CD1c-positive myeloid dendritic cell (primary cell): ENCODE results near the gene KCNQ1.
A peak's percentile ranks its signal among the peaks of the same experiment; 100 is the strongest.

ENCODE experiments used
- DNase-seq: peaks from one replicate; pipeline ENCODE4 v3.0.0-alpha.2; 2016; ENCODE audit errors: extremely low spot score

The KCNQ1 gene

DNA sequence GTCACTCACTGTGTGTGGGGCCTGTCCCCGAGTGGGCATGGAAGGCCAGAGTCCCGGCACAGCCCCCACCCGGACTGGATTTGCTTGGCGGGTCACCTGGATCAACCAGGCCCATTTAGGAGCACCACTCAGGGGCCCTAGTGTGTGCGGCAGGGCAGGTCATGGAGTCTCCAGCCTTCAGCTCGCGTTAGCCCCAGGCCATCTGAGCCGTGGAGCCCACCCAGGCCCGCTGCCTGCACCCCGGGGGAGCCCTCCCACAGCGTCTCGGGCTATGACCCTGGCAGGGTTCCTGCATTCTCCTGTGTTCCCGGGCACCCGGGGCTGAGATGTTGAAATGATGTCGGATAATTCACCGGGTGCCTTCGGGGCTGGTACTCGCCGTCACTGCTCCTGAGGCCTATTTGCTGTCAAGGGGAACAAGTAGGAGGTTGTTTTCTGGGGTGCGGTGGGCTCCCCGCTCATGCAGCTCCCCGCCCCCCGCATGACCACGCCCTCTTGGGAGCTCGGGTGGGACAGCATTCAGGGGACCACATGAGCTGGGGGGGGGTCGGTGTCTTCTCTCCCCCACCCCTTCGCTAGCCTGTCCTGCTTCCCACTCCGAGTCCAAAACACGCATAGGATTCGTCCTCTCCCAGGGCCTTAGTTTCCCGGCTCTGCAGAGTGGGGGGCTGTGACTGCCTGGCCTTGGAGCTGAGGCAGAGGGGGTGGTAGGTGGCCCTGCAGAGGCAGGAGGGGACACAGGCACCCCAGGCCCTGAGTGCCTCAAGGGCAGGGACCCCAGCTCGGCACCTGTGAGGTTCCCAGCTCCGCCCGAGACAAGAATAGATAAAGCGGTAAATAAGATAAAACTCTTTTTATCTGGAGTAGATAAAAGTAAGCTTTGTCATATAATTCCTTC is 77.2 kb downstream of the KCNQ1 start:
- no peak for DNase-seq

DNA sequence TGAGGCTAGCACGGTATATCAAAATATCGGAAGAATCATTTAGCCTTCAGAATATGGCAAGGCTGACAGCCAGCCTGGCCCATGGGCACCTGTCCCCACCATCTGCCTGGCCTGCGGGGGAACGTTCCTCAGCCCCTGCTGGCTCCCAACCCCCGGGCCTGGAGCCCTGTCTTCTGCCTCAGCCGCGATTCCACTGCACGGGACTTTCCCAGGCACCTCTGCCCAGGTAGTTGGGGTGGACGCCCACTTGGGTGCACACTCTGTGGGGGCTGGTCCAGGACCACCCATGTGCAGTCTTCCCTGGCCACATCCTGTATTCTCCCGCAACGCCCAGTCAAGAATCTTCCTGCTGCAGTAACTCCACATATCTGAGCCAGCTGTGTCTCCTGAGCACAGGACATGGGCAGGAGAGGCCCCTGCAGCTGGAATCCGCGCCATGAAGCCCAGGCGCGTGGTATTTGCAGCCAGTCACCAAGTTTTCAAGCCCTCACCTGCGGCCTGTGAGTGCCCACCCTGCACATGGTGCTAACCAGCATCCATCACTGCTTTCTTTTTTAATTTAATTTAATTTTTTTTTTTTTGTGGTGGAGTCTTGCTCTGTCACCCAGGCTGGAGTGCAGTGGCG is 77.9 kb downstream of the KCNQ1 start:
- DNase-seq: no peak

DNA sequence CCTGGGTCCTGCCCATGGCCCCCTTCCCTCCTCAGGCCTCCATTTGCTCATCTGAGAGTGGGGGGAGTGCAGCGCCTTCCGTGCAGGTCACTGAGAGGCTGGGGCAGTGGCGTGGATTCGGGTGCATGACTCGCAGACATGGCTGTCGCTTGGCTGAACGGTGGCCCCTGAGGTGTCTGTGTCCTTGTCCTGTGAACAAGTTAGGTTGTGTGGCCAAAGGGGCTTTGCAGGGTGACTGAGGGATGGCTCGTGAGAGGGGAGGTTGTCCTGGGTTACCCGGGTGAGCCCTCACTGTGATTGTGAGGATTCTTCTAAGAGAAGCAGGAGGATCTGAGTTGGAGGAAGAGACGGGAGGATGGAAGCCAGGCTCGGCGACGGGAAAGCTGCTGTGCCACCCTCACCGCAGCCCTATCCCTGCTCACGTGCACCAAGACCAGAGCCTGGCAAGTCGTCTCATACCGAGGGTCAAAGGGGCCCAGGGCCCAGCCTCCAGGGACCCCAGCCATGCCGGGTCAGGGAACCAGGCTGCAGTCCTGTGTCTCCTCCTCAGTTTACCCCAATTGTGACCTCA is 79.1 kb downstream of the KCNQ1 start:
- DNase-seq: no peak

DNA sequence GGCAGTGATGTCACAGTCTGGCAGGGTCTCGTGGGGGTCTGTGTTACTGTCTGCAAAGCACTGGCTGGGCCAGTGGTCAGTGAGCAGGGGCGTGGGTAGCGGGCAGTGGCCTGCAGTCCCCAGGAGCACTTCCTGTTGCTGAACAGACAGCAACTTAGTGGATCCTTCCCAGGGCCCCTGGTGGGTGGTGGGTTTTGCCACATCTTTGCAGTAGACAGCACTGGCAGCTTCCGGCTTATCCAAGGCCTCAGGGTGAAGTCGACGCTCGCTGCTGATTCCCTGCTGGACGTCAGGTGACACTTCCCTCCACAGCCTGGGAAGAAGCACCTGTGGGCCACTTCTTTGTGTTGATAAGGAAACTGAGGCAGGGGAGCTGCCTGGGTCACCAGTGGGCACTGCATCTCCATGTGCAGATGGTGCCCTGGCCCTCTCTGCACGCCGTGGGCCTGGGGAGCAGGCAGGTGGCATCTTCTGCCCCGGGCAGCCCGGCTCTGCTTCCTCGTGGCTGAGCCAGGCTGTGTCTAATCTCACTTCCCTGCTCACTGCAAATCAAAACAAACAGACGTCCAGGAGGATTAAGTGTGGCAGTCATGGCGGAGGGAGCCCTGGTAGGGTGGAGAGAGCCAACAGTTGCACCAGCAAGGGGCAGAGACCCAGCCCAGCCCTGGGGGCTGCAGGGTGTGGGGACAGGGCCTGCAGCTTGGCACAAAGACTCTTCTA is 79.8 kb downstream of the KCNQ1 start:
- no peak for DNase-seq

DNA sequence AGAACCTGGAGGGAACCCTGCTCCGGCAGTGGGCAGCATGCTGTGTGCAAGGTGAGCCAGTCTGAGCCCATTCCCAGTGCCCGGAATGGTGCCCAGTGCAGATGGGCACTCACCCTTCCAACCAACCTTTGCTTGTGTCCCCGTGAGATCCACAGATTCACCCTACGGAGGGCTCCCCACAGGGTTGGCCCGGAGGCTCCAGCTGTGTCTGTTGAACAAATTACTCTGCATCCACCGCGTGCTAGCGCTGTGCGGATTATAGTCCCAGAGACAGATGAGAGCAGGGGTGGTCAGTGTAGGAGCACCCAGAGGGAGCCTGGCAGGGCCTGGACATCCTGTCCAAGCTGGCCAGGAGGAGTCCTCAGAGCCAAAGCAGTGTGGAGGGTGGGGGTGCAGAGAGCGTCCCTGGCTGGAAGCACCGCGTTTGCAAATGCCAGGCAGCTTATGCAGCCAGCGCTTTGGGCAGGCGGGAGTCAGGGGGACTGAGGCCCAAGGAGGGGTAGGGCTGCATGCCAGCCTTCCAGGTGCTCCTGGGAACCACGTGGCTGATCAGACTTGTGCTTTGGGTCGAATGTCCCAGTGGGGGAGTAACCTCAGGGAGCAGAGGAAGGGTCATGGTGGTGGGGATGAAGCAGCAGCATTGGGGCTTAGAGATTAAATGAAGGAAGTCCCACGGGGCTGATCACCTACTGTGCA is 80.5 kb downstream of the KCNQ1 start:
- no peak for DNase-seq

DNA sequence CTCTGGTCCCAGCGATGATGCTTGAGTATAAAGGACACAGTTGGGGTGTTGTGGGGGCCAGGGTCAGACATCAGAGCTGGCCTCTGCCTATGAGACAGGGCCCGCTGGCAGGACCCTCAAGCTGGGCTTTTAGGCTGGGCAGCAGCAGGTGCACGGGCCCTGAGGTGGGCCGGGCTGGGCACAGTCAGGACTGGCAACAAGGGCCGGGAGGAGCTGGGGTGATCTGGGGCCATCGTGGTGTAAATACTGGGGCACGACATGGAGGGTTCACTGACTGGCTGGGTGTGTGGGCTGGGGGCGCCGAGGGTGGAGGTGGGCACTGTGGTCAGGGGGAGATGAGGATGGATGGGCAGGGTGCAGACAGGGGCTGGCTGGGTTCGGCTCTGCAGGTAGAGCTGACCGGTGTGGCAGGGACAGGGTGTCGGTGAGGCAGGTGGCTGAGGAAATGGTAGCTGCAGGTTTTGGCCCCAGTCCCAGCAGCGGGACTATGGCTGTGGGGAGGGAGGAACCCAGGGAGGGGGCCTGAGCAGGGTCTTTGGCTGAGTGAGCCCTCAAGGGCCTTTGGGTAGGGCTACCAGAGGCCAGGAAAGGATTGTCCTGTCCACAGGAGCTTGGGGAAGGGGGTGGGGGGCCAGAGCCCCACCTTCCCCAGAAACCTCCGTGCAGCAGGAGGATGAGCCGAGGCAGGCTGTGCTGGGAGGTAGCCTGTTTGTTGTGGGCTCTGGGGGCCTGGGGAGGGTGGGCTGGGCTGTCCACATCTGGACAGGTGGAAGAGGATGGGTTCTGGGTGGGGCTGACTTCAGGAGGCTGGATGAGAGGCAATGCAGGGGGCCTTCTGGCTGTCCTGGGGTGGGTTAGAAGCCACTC is 81.4 kb downstream of the KCNQ1 start:
- DNase-seq: no peak

DNA sequence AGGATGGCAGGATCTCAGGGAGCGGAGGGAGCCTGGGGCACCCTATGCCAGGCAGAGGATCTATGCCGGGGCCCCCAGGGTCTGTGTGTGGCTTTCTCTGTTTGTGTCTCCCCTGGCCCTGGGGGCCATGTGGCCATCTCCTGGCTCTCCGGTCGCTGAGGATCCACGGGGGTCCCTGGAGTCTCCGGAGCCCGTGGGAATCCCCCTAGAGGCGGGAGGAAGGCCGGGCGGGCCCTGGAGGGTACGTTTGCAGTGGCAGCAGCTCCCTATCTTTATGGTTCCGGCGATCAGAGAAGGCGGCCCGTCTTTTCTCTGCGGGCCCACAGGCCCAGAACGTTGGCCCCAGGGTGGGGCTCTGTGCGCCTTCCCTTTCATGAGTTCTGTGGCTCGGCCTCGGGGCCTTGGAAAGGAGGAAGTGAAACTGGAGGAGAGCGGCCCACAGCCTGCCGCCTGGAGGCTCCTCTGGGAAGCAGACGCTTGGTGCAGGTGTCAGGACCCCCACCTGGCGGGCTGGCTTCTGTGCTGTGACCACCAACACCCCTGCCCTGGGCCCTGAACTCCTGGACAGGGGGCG is 82.1 kb downstream of the KCNQ1 start:
- peak; percentile 90 for DNase-seq

DNA sequence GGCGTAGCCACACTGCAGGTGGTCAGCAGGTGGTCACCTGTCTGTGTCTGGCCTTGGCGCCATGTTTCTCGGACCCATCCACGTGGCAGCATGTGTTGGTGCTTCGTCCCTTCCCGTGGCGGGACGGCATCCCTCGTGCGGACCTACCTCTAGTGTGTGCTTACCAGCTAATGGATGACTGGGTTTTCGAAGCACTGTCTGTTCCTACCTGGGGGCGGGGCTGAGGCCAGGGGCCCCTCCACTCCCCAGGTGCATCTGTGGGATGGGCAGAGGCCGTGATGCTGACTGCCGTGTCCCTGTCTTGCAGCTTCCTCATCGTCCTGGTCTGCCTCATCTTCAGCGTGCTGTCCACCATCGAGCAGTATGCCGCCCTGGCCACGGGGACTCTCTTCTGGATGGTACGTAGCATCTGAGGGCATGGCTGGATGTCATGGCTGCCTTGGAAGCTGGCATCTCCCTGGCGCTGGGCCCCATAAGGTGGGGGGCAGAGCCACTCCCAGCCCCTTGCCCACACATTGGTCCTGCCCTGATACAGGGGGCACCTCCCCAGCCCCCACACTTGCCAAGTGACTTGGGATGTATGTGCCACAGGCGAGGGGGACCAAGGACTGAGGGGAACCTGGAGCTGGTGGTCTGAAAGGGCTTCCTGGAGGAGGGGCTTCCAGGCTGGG is 82.9 kb downstream of the KCNQ1 start:
- no peak for DNase-seq

DNA sequence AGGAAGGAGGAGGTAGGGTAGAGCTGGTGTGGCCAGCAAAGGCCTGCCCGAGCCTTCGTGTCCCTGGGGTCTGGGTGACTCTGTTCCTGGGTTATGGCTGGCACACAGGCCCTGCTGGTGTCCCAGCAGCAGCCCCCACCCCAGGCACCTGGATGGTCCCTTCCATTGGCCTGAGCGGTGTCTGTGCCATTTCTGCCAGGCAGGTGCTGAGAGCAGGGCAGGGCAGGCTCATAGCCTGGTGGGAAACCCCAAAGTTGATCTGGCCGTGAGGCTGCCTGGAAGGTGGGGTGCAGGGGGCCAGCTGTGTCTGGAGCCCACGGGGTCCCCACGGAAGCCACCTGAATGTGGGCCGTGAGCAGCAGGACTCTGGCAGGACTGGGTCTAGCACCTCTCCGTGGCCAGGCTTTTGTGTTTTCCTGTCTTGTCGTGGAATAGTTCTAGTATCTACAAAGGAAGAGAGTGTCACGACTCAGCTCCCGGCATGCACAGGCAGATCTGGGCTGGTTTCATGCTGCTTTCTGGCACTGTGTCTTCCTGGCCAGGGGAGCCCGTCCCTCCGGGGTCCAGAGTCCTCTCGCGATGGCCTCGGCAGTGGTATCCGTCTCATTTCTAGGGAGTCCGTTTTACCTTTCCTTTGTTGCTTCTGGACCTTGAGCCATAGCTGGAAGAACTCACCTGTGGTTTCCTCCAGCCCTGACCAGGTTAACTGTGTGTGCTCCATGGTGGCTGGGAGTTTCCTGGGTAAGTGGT is 83.7 kb downstream of the KCNQ1 start:
- DNase-seq: no peak

DNA sequence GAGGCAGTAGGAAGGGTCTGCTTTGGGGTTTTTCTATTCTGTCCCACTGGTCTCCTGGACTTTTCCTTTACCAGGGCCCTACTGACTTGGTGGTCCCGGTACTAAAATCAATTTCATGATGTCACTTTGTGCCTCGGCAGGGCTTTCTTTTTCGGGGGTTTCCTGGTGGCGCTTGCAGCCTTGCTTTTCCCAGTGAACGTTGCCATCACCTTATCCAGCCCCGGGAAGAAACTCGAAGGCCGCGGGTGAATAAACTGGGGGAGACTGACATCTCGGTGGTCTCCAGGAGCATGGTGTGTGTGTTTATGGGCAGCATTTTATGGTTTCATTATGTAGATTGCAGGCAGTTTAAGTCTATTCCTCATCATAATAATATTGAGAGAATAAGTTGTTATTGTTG is 84.4 kb downstream of the KCNQ1 start:
- no peak for DNase-seq

DNA sequence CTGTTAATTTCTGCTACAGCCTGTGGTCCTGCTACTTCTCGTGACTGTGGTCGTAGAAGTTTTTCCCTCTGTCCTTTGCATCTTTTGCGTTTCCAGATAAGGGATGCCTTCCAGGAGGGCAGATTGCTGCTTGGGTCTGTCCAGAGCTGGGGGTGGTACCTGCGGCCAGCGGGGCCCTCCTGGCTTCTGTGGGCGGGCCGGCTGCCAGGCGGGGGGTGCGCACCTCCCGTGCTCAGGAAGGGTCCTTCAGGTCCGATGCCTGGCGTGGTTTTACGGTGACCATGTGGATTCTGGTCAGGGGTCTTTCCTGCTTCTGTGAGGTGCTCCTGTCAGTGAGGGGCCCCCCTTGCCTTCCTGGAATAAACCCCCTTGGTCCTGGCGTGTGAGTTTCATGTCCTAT is 84.8 kb downstream of the KCNQ1 start:
- DNase-seq: no peak

DNA sequence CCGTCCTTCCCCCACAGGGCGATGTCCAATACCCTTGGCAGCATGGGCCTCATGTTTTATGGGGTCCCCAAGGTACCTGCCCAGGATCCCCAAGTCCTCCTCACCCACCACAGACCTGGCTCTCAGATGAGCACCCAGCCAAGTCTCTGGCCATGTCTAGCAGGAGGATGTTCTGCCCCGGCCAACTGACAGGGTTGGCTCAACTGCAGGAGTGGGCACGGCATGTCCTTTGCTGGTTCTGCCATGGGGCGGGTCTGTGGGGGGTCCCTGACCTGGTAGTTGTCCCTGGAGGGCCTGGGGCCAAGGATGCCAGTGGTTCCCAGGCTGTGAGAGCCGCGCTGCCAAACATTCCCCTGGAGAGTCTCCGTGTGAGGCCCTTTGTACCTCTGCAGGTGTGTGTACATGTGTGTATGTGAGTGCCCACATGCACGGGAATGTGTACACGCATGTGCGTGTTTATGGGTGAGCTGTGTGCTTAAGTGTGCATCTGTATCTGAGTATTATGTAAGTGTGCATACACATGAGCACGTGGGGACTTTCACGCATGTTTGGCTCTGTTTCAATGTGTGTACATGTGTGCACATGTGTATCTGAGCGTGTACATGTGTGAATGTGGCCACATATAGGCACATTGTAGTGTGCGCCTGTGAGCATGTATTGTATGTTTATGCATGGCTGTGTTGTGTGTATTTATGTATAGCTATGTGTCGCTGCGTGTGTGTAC is 85.5 kb downstream of the KCNQ1 start:
- no peak for DNase-seq

DNA sequence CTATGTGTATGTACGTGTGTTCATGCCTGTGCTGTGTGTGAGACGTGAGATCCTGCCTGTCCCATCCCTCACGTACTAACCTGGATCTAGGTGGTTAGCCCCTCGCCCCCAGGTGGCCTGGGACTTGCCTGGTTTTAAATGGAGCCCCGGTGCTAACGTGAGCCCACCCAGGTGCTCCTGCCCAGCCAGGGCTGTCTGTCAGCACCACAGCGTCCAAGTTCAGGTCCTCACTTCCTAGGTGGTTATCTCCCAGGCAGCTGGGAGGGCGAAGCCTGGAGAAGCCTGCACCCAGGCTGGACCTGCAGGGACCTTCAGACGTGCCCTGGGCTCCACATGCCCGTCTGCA is 86.0 kb downstream of the KCNQ1 start:
- no peak for DNase-seq

DNA sequence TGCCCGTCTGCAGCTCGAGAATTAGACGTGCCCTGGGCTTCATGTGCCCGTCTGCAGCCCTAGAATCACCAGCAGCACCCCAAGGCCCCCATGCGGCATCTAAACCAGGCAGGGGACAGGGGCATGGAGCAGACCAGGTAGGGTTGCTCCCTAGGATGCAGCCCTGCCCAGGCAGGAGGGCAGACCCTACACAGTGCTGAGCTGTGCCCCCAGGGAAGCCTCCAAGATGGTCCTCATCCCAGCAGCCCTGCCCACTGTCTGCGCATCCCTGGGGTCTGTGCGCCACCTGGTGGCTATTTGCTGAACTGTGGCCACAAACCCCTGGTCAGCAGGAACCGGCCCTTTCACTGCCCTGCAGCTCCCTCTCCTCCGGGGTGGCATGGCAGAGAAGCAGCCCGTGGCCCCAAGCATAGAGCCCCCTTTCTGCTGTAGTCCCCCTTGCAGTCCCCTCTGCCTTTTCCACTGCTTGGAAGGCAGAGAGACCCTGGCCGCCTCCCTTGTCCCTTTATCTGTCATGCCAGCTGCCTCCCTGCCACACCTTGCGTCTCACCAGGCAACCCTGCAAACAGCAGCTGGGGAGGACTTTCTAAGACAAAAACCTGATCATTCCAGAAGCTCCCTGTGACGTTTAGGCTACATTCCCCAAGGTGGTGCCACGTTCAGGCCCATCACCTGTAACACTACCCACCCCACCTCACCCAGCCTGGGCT is 86.6 kb downstream of the KCNQ1 start:
- peak; percentile 75 for DNase-seq

DNA sequence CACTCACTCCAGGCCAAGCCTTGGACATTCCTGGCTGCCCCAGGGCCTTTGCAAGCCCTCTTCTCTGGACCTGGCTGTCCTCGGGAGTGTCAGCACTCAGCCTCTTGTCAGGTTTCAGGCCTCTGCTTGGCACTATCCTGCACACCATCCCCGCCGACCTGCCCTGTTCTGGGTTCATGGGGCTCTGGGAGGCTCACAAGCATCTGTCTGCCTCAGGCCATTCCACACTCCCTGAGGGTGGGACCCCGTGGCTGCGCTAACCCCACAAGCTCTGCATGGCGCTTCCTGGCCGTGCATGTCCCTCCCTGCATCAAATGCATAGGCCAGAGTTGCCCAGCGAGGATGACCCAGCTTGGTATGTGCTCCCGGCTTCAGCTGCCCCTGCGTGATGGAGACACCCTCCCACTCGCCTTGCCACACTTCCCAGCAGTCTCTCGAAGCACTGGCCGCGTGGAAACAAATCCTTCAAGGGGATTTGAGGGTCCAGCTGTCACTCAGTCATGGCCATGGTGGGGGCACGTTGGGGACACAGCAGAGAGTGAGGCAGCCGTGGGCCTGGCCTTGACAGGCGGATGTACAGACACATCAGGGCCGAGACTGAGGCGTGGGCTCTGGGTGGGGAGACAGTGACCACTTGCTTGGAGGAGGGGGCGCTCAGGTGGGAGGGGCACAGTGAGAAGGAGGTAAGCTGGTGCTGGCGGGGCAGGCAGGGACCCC is 87.3 kb downstream of the KCNQ1 start:
- DNase-seq: no peak

DNA sequence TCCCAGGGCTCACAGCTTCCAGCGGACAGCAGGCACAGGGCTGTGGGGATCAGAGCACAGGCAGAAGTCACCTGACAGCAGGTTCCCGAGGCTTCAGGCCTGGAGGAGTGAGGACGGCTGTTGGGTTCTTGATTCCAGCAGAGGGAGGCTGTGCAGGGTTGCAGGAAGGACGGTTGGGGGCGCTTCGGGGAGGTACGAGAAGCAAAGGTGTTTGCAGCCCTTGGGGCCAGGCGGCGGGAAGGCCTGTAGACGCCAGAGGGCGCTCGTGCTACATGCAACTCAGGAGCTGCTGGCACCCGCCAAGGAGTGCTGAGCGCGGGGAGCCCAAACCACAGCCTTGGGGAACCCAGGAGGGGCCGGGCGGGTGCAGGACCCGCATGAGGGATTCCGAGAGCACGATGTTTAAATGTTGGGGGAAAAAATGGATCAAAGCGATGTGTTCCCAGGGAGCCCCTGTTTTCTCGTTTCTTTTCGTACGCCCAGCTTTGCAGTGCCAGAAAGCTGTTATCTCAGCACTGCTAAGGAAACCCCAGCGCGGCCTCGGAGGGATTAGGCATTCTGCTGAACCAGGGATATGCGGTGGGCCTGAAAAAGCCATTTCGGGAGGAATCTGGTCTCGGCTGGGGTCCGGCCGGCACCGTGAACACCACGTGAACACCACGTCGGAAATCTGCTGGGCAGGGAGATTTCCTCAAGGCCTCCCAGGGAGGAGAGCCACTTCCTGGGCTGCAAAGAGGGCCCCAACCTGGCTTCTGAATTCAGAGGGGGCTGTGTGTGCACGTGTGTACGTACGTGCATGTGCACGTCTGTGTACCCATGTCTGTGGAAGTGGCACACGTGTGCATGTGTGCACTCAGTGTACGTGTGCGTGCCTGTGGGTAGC is 88.1 kb downstream of the KCNQ1 start:
- DNase-seq: peak; percentile 93
